ENCODE results near the gene KIF22.

- TF ChIP-seq GATA2 (IDR thresholded peaks at IDR 0.05; ENCODE audit: low read depth, low read length) (no peak), GATA3 (IDR thresholded peaks at IDR 0.05; ENCODE audit: low read depth, low read length) (no peak)
These were observed 14.9 kb downstream of the KIF22 start for GRCh38 chr16:29805232-29806098.

All from SH-SY5Y (cell line).